GM19351 (cell line): ENCODE measurements around the gene MRPL33.

Source experiments
- ATAC-seq: cut with Tn5 transposase; IDR thresholded peaks from one replicate; pipeline ENCODE4 v1.9.1; 2021; ENCODE audit warnings: mild to moderate bottlenecking, moderate library complexity; ENCODE audit not compliant: unreplicated experiment

The MRPL33 gene

DNA sequence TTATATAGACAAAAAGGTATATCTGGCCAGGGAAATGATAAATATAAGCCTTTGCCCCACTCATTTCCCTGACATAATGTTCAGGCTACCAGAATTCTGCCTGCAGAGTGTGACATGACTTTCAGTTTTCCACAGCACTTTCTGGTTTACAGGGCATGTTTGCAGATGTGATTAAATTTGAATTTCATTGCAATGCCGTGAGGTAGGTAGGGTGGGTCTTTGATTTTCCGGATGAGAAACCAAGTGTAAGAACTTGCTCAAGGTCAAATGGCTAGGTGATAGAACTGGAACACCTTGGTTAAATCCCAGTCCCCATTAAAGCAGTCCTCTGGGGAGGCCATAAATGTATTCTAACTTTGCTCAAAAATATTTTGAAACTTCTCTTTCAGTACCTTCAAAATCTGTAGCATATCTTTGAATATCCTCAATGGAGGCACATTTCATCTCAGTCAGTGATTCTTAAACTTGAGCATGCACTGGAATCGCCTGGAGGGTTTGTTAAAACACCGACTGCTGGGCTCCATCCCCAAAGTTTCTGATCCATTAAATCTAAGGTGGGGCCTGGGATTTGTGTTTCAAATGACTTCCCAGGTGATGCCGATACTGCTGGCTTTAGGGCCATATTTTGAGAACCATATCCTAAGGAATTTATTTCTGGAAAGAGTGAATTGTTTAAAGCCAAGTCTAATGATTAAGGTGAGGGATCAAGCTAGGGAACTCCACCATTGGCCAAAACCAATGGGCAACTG, 35.0 kb downstream of the MRPL33 start:
- ATAC-seq, result no peak

DNA sequence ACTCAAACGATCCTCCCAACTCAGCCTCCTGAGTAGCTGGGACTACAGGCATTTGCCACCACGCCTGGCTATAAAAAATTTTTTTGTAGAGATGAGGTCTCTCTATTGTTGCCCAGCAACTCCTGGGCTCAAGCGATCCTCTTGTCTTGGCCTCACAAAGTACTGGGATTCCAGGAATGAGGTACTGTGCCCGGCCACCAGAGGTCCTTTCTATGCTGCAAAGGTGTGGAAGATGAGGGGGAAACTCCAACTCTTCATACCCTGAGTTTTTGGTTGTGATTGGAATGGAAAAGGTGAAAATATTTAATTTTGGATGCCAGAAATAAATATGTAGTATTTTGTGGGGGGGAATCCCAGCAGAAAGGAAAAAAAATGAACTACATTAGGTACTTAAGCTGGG, 36.0 kb downstream of the MRPL33 start:
- ATAC-seq, result no peak

DNA sequence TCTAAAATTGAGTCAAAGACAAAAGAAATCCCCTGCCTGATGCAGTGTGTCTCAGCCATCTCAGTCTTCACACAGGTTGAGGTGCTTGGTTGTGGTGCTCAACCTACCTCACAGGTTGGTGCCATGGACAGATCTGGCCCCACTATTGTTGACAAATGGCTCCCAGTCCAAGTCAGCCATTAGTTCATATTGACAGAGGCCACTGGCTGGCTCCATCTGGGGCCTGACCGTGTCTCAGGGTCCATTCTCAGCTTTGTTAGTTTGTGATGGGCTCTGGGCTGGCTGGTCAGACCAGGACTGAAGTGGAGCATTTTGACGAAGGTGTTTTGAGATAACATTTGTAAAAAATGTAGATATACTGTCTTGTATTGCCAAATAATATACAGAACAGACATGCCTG, 36.9 kb downstream of the MRPL33 start:
- no peak for ATAC-seq

DNA sequence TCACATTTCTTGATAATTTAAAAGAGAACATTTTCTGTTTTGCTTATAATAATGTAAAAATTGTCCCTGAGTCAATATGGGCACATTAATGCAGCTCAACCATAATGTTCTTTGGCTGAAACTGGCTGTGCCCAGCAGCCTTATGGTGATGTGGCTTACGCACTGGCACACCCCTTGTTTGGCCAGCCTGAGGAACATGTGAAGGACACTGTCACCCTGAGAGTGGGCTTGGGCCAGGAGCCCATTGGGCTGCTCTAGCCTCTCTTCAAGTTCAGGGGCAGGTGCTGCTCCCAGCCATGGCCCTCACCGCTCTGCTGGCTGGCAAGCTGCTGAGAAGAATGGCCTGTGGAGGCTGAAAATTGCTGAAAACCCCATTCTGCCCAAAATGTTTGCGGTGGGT, 37.5 kb downstream of the MRPL33 start:
- no peak for ATAC-seq

DNA sequence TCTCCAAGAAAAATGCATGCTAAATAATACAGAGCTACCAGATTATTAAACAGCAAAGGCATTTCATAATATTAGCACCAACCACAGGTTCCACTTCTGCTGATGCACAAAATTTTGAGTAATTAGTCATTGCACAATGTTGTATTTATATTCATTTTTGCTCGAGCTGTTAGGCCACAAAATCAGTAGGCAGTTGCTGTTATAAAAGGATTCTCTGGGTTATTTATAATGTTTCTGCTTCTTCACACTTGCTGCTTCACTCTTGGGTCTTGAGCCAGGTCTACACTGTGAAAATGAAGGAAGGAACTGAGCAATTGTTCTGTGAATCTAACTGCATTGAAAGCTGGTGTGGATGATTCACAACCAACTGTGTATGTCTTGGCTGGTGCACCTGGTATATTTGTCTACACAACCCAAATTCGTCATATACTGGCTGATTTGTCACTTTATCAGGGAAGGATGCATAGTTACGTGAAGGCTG, 38.3 kb downstream of the MRPL33 start:
- ATAC-seq, result no peak

DNA sequence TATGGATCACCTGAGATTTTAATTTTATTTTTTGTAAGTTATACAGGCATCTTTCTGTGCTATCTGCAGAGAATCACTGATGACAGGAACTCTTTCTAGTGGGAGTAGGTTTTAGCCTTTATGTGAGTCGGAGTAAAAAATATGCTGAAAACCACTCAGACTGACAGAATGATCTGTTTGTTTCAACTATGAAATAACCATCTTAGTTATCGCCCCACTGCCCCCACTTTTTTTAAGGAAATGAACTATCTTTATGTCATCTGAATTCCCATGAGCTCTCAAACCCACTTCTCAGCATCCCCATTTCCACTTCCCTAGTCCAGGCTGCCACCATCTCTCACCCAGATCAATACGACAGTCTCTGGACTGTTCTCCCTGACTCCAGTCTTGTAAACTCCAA, 38.9 kb downstream of the MRPL33 start:
- no peak for ATAC-seq

DNA sequence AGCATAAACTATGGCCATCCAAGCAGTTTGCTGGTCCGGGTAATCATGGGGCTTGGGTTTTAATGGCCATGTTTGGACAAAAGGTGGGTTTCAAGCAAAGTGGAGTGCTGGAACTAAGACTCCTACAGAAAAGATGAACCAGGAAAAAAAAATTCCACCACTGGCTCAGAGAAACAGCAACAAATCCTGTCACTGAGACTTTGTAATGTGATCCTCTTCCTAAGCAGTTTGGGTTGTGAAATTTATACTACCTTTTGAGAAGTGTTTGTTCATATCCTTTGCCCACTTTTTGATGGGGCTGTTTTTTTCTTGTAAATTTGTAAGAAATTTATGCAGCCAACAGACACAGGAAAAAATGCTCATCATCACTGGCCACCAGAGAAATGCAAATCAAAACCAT, 40.2 kb downstream of the MRPL33 start:
- ATAC-seq, result no peak

DNA sequence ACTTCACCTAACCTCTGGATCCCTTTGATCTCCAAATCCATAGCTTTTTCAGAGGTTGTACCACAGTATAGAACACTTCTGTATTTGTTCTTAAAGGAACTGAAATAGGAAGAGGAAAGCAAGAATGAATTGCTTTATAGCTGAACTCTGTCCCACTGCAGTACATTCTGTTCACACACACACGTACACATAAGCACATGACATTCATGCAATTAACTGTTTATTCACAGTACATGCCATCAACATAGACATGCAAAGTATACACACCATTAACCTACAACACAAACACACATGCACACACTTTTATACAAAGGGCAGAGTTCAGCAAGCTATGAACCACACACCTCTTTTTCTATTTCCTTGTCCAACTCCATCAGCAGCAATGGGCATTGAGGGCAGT, 43.2 kb downstream of the MRPL33 start:
- no peak for ATAC-seq

DNA sequence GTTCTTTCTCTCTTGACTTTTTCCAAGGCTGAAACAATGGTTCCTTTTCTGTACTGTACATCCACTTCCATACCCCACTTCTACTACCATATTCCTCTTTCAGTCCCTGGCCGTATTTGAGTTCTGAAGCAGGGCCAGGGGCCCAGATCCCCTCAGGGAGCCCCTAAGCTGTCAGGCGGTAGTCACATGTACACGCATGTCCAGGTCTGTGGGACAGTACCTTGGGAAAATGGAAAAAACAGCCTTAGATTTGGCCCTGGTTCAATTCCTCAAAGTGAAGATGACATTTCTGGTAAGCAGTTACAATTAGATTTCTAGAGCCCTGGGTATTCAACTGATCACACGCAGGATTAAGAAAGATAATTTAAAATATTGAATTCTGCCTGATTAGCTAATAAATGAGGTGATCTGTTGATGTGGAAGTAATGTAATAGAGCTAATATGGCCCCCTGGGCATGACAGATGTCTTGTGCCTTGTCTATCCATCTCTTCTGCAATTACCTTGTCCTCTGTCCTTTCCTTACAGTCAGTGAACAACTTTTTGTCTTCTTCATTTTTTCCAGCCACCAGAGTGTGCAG, 44.4 kb downstream of the MRPL33 start:
- ATAC-seq, result no peak

DNA sequence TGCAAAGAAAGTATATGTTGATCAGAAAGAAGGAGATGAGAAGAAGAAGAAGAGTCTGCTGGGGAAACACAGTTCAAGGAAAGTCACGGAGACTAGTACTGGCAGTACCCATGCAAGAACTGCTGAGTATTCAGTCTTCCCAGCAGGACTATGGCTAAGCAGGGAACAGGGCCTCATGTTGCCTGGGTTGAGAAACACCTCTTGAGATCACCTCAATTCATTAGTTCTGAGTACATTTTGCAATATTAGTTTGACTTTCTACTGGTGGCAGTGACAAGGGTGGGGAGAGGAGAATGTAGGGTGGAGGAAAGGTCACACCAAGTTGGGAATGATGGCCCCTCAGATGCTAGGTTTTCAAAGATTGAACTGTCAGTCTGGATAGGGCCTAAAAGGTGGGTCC, 50.5 kb downstream of the MRPL33 start:
- ATAC-seq, result no peak

DNA sequence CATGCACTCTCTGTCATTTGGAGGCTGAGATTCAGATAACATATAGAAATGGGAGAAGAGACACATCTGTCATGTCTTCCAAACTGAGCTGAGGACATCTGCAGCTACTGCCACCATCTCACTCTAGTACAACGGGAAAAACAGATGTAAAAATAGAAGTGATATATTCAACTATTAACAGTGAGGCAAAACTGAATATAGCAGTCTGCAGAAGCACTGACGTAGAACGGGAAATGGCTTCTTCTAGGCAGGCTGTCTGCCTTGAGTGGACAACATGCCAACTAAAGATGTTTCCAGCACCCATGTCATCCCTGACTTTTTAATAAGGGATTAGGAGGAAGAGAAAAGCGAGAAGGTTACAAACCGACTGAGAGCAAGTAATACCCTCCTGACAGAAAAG, 51.6 kb downstream of the MRPL33 start:
- no peak for ATAC-seq

DNA sequence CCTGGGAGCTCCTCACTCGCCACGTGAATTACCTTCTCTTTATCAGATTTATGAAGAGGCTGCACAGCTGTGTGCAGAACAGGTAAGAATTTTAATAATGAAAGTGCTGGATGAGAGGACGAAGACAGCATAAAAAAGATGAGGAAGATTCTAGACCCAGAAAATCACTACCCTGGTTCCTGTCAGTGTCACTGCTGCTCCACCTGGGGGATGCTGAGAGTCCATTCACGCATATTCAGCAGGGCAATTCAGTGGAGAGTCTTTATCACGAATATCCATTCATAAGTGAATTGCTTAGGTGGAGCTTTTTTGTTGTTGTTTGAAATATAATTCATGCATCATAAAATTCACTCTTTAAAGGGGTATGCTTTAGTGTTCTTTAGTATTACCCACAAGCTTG, 52.0 kb downstream of the MRPL33 start:
- ATAC-seq, result no peak

DNA sequence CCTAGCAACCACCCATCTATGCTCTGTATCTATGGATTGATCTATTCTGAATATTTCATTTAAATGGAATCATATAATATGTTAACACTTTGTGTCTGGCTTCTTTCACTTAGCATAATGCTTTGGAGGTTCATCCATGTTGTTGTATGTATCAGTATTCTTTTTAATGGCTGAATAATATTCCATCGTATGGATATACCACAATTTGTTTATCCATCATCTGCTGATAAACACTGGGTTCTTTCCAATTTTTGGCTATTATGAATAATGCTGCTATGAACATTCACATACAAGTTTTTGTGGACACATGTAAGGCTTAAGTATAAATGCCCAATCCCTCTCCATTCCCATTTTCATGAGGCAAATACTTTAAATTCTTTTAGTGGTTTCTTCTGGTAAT, 52.9 kb downstream of the MRPL33 start:
- no peak for ATAC-seq

DNA sequence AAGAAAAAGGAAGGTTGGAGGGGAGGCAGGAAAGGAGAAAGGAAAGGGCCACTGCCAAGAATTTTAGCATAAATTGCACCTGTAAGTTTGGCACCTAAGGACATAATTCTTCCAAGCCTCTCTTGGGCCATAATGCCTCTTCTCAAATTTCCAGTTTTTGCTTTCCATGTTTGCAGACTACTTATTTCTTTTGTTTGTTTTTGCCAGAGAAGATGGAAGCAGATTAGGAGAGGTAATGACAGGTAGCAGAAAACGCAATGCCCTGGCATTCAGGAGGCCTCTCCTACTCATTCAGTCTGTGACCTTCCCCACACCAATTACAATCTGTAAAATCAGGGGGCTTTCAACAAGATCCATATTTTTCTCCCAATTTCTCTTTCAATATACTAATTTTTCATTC, 56.8 kb downstream of the MRPL33 start:
- ATAC-seq, result no peak
